K562 (cell line): ENCODE data around the gene PSMD8. TPM values are rescaled to one million over a fixed set of nuclear protein-coding genes. Genes with fewer than 3 reads are reported as not detected.

Source experiments
- CBX5 ChIP-seq: IDR thresholded peaks from 2 replicates; pipeline ENCODE4 v1.6.1; 2014; ENCODE audit warnings: low read depth, borderline replicate concordance
- CC2D1A ChIP-seq: fragments of 450-650 bp; IDR thresholded peaks from 2 replicates; pipeline ENCODE4 v1.6.1; 2017; ENCODE audit warnings: mild to moderate bottlenecking
- CTBP1 ChIP-seq: fragments of 450-650 bp; IDR thresholded peaks from 2 replicates; pipeline ENCODE4 v1.6.1; 2016; ENCODE audit warnings: borderline replicate concordance
- EP300 ChIP-seq: IDR thresholded peaks from 2 replicates; pipeline ENCODE4 v1.6.1; 2012; ENCODE audit warnings: low read length, improper control_type of control experiment
- HCFC1 ChIP-seq: IDR thresholded peaks from 2 replicates; pipeline ENCODE4 v1.6.1; 2012; ENCODE audit warnings: low read depth, low read length, improper control_type of control experiment
- HDAC1 ChIP-seq, 2 experiments: fragments of 450-650 bp; IDR thresholded peaks; 2 replicates each; pipeline ENCODE4 v1.6.1; 2016 to 2017; ENCODE audit warnings: inconsistent platforms in 1 of 2, mild to moderate bottlenecking in 1 of 2, moderate library complexity in 1 of 2
- HNRNPUL1 ChIP-seq: fragments of 200-400 bp; formaldehyde crosslinking; IDR thresholded peaks from 2 replicates; pipeline ENCODE4 v1.6.1; 2017; ENCODE audit warnings: low read length
- MTA1 ChIP-seq: fragments of 450-650 bp; IDR thresholded peaks from 2 replicates; pipeline ENCODE4 v1.6.1; 2017; ENCODE audit warnings: borderline replicate concordance
- POLR2G ChIP-seq: fragments of 200-400 bp; formaldehyde crosslinking; IDR thresholded peaks from 2 replicates; pipeline ENCODE4 v1.6.1; 2017; ENCODE audit warnings: low read depth, mild to moderate bottlenecking, antibody characterized with exemption, low read length, moderate library complexity
- TOE1 ChIP-seq, 2 experiments: fragments of 450-650 bp in 1 of 2; sonication (generic) in 1 of 2; formaldehyde crosslinking in 1 of 2; IDR thresholded peaks; 2 replicates each; pipeline versions ENCODE4 v1.7.1 to v1.8.0; 2016 to 2022; ENCODE audit warnings: borderline replicate concordance in 2 of 2, mild to moderate bottlenecking in 2 of 2, antibody characterized with exemption in 1 of 2, inconsistent platforms in 1 of 2, low read depth in 1 of 2, missing genetic modification reagents in 1 of 2, moderate library complexity in 1 of 2
- TRIM28 ChIP-seq: fragments of 450-650 bp; IDR thresholded peaks from 2 replicates; pipeline ENCODE4 v1.6.1; 2017
- TSC22D4 ChIP-seq: fragments of 450-650 bp; IDR thresholded peaks from 2 replicates; pipeline ENCODE4 v1.6.1; 2016; ENCODE audit warnings: missing genetic modification characterization, missing biosample characterization, control low read depth
- ZNF124 ChIP-seq: sonication (generic); formaldehyde crosslinking; IDR thresholded peaks from 2 replicates; pipeline ENCODE4 v1.8.1; 2022; ENCODE audit warnings: missing genetic modification reagents
- ZNF584 ChIP-seq: fragments of 200-800 bp; sonication (Bioruptor generic); IDR thresholded peaks from 2 replicates; pipeline ENCODE4 v1.6.1; 2016; ENCODE audit warnings: low read depth, mild to moderate bottlenecking, missing genetic modification characterization, missing compliant biosample characterization
- ZNF764 ChIP-seq: fragments of 250-450 bp; sonication (Bioruptor Pico); IDR thresholded peaks from 2 replicates; pipeline ENCODE4 v1.4.0; 2020; ENCODE audit warnings: low read depth, mild to moderate bottlenecking, moderate library complexity
- polyA plus RNA-seq, 8 experiments: library from polyadenylated mRNA; depleted of rRNA in 4 of 8; stranded (reverse) in 5 of 8; unstranded in 3 of 8; fragments of >200 nt; fragmentation: Nextera tagmentation in 2 of 8; fragmentation: Illumina TruSeq in 1 of 8; extraction: Ambion mirVana in 2 of 8; extraction: Trizol in 1 of 8; gene quantifications; 2 replicates each; pipeline versions ENCODE4 v1.2.1 to v1.2.3, GENCODE V29; 2011 to 2014; ENCODE audit warnings: inconsistent platforms in 1 of 8, missing spikeins in 1 of 8
- total RNA-seq, 7 experiments: library from RNA; depleted of rRNA in 6 of 7; stranded (reverse); fragments of >200 nt in 6 of 7; fragmentation: Illumina TruSeq in 2 of 7; extraction: Trizol in 2 of 7; gene quantifications; 2 replicates each; pipeline versions ENCODE4 v1.2.1 to v1.2.3, GENCODE V29; 2011 to 2021; ENCODE audit warnings: low replicate concordance in 1 of 7
- TF ChIP-seq, protein P1 (sequence below), 2 experiments: fragments of 450-650 bp in 1 of 2; IDR thresholded peaks; 2 replicates each; pipeline ENCODE4 v1.6.1; 2011 to 2017; ENCODE audit warnings: low read depth in 2 of 2, antibody characterized with exemption in 1 of 2, borderline replicate concordance in 1 of 2, low read length in 1 of 2, mild to moderate bottlenecking in 1 of 2, mixed read lengths in 1 of 2; ENCODE audit not compliant: control insufficient read depth in 1 of 2
- TF ChIP-seq, protein P2 (sequence below): sonication (generic); formaldehyde crosslinking; IDR thresholded peaks from 2 replicates; pipeline ENCODE4 v1.8.1; 2023; ENCODE audit warnings: mild to moderate bottlenecking, missing genetic modification reagents
- TF ChIP-seq, protein P3 (sequence below): fragments of 250-450 bp; sonication (Bioruptor Pico); IDR thresholded peaks from 2 replicates; pipeline ENCODE4 v1.4.0; 2020; ENCODE audit warnings: mild to moderate bottlenecking
- TF ChIP-seq, protein P4 (sequence below): fragments of 250-450 bp; sonication (Bioruptor Pico); IDR thresholded peaks from 2 replicates; pipeline ENCODE4 v1.9.0; 2021; ENCODE audit warnings: mild to moderate bottlenecking

The PSMD8 gene
- total and polyA plus RNA-seq, 9 of the 15 experiments (the other 6 are each of a cell fraction or from before 2014, with no cell fraction given), result 130 to 583 (median 315) TPM

DNA sequence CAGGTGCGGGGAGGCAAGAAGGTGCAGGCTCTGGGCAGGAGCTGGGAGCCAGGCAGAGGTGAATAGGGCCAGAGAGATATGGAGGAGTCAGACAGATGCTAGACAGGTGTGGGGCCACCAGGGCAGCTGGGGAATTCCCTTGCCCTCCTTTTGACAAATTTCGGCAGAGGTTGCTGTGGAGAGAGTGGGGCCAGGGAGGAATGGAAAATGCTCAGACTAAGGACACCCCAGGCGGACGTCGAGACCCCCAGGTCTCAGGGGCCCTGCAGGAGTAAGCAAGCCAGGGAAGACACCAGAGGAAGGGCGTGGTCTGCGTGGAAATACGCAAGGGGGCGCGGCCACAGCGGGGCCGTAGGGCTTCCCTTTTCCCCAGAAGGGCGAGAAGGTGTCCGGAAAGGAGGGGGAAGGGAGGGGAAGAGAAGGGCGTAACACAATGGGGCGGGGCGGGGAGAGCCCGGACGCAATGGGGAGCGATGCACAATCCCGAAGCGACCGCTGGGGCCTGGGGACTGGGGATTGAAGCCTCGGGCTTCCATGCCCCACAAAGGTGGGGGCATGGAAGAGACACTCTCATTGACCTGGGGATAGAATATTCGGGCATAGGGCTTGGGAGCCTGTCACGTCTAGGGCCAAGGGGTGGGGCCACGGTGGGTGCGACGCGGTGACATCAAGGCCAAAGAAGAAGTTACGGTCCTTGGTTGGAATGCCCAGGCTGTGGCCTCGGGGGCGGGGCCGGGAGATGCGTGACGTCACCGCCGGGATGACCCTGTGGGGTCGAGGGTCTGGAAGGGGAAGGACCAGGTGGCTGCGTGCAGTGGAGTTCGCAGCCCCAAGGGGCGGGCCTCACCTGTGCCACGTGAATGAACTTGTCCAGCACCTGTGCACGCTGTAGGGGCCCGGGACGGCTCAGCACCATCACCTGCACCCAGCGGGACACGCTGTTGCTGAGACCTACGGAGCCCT lies 43.5 kb downstream of the PSMD8 start (continued):
- TF ChIP-seq, protein P1, sequence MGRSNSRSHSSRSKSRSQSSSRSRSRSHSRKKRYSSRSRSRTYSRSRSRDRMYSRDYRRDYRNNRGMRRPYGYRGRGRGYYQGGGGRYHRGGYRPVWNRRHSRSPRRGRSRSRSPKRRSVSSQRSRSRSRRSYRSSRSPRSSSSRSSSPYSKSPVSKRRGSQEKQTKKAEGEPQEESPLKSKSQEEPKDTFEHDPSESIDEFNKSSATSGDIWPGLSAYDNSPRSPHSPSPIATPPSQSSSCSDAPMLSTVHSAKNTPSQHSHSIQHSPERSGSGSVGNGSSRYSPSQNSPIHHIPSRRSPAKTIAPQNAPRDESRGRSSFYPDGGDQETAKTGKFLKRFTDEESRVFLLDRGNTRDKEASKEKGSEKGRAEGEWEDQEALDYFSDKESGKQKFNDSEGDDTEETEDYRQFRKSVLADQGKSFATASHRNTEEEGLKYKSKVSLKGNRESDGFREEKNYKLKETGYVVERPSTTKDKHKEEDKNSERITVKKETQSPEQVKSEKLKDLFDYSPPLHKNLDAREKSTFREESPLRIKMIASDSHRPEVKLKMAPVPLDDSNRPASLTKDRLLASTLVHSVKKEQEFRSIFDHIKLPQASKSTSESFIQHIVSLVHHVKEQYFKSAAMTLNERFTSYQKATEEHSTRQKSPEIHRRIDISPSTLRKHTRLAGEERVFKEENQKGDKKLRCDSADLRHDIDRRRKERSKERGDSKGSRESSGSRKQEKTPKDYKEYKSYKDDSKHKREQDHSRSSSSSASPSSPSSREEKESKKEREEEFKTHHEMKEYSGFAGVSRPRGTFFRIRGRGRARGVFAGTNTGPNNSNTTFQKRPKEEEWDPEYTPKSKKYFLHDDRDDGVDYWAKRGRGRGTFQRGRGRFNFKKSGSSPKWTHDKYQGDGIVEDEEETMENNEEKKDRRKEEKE (IDR thresholded peaks at IDR 0.05; ENCODE audit: borderline replicate concordance in 1 of 2, control insufficient read depth in 1 of 2, low read depth in 2 of 2, low read length in 1 of 2), result 0 out of 4 replicates have a peak, but pooled peaks of 1 of the 2 experiments have one; percentile 34
- TF ChIP-seq ZNF764 (CRISPR knock-in tag) (no peak), TSC22D4 (no peak), HNRNPUL1 (no peak), CBX5 (no peak), EP300 (0 out of 2 replicates have a peak, but pooled peaks have one; percentile 3), ZNF584 (no peak), TOE1 (IDR thresholded peaks at IDR 0.05; ENCODE audit: borderline replicate concordance) (no peak; the same call in 1 of the 2 replicates), TOE1 (CRISPR knock-in tag; IDR thresholded peaks at IDR 0.05; ENCODE audit: borderline replicate concordance, low read depth) (no peak), CC2D1A (peak; percentile 93), HCFC1 (peak; percentile 32; the same call in 1 of the 2 replicates), ZNF124 (CRISPR knock-in tag) (no peak), HDAC1 (IDR thresholded peaks at IDR 0.05) (peak in 1 of 2 experiments; percentile 48; a peak in 2 of 4 replicates), TRIM28 (peak; percentile 40; the same call in 1 of the 2 replicates), CTBP1 (peak; percentile 71; the same call in 1 of the 2 replicates), POLR2G (0 out of 2 replicates have a peak, but pooled peaks have one; percentile 53), MTA1 (peak; percentile 76; the same call in 1 of the 2 replicates)
- TF ChIP-seq, protein P2, sequence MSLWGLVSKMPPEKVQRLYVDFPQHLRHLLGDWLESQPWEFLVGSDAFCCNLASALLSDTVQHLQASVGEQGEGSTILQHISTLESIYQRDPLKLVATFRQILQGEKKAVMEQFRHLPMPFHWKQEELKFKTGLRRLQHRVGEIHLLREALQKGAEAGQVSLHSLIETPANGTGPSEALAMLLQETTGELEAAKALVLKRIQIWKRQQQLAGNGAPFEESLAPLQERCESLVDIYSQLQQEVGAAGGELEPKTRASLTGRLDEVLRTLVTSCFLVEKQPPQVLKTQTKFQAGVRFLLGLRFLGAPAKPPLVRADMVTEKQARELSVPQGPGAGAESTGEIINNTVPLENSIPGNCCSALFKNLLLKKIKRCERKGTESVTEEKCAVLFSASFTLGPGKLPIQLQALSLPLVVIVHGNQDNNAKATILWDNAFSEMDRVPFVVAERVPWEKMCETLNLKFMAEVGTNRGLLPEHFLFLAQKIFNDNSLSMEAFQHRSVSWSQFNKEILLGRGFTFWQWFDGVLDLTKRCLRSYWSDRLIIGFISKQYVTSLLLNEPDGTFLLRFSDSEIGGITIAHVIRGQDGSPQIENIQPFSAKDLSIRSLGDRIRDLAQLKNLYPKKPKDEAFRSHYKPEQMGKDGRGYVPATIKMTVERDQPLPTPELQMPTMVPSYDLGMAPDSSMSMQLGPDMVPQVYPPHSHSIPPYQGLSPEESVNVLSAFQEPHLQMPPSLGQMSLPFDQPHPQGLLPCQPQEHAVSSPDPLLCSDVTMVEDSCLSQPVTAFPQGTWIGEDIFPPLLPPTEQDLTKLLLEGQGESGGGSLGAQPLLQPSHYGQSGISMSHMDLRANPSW, result no peak
- TF ChIP-seq, protein P3, sequence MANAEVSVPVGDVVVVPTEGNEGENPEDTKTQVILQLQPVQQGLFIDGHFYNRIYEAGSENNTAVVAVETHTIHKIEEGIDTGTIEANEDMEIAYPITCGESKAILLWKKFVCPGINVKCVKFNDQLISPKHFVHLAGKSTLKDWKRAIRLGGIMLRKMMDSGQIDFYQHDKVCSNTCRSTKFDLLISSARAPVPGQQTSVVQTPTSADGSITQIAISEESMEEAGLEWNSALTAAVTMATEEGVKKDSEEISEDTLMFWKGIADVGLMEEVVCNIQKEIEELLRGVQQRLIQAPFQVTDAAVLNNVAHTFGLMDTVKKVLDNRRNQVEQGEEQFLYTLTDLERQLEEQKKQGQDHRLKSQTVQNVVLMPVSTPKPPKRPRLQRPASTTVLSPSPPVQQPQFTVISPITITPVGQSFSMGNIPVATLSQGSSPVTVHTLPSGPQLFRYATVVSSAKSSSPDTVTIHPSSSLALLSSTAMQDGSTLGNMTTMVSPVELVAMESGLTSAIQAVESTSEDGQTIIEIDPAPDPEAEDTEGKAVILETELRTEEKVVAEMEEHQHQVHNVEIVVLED (CRISPR knock-in tag), result peak; percentile 57
- TF ChIP-seq, protein P4, sequence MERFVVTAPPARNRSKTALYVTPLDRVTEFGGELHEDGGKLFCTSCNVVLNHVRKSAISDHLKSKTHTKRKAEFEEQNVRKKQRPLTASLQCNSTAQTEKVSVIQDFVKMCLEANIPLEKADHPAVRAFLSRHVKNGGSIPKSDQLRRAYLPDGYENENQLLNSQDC (CRISPR knock-in tag), result no peak
